SKM-1 (cell line): ENCODE data around the gene ATP11A.

Source experiments
- DNase-seq: peaks from one replicate; lab custom pipeline; 2025; ENCODE audit not compliant: unreplicated experiment; lab: John Stamatoyannopoulos, UW

ATP11A gene

DNA sequence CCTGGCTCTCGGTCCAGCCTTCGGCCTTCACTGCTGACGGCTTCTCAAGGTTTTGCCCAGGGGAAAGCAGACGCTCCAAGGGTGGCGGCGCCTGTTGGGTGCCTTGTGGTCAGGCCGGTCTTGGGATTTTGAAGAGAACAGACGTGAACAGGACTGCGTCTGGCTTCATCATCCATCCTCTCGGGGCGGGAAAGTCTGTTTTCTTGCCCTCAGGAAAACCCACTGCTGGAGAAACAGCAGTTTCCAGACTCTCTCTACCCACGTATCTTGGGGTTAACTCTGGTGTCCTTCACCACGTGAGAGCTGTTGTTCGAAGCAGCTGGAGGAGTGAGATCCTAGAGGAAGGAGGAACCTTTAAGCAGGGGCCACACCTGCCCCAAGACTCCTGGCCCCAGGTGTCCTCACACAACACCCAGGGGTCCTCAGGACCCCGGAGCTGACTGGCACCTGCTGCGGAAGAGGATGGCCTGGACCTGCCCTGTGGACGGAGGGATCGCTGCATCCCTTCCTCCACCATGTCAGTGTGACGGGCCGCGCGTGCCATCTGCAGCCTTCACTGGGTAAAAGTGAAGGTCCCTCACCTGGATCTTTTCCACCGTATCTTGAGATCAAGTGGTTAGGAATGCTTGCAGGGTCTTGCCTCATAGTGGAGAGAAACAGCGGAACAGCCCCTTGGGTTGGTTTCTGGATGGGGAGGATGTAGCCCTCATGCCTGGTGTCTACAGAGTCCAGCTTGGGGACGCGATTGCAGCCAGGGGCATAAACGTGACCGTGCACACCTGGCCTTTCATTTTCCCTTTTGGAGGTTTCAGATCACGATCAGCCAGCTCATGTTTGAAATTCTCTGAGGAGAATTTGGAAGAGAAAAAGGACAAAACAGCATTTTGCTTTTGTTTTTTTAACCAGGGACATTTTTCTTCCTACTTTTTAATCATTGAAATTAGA lies 209.7 kb downstream of the ATP11A start:
- DNase-seq: no peak

DNA sequence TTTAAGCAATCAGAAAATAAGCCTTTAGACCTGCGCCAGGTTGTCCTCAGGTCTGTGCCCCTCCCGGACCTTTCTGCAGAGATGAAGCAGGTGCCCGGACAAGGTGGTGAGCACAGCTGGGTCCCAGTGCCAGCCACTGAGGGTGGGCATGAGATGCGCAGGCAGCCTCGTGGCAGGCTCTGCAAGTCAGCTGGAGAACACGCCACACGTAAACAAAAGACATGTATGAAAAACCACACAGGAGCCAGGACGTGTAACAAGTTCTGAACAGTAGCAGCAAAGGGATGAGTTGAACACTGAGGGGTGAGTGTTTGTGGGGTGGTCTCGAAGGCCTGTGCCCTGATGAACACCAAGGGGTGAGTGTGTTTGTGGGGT lies 210.4 kb downstream of the ATP11A start:
- no peak for DNase-seq

DNA sequence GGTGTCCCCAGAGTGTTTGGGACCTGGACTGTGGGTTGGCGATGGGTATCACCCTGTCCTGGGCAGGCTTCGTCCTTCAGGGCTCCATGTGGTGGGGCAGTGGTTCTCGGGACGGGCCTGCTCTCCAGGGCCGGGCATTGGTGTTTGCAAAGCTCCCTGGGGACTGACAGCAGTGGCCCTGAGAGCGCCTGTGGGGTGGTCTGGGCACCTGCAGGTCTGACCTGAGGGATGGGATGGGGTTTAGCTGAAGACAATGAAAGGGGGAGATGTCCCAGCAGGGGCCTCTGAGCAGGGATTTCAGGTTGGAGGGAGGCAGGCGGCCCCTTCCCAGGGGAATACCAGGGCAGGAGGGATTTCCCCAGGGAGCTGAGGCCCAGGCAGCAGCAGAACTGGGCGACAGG lies 210.9 kb downstream of the ATP11A start:
- no peak for DNase-seq

DNA sequence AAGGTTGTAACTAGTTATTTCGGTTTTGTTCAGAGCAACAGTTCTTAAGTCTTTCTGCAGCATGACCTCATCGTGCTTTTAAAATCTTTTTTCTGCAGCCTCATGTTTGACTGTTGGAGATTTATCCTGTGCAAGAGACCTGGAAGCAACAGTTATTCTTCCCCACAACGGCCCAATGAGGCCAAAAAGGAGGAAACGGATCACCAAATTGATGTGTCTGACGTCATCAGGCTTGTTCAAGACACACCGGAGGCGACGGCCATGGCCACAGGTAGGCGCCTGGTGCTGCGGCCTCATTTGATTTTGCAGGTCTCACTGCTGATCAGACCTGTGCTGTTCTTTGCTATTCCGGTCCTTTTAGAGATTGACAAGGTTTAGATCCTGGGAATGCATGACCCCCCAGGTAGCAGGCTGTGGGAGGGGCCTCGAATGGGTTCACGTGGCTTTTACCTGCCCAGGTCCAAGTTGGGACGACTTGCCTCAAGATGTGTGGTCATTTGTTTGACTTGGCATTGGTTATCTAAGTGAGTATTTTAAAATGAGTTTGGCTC lies 212.3 kb downstream of the ATP11A start:
- no peak for DNase-seq

DNA sequence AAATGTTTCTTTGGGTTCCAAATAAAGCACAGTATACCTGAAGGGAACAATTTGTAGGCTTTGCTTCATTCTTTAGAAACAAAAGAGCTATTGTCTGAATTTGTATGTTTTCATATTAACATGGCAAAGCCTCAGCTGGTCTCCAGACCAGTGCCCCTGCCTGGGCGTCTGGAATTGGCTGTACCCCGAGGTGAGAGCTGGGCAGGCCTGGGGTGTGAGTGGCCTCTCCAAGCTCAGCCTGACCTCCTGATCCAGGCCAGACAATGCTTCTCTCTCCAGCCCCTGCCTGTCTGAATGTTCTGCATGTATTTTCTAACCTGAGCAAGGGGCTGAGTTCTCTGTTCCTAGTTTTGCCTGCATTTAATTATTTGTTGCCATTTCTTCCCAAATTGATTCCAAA lies 212.8 kb downstream of the ATP11A start:
- DNase-seq: no peak

DNA sequence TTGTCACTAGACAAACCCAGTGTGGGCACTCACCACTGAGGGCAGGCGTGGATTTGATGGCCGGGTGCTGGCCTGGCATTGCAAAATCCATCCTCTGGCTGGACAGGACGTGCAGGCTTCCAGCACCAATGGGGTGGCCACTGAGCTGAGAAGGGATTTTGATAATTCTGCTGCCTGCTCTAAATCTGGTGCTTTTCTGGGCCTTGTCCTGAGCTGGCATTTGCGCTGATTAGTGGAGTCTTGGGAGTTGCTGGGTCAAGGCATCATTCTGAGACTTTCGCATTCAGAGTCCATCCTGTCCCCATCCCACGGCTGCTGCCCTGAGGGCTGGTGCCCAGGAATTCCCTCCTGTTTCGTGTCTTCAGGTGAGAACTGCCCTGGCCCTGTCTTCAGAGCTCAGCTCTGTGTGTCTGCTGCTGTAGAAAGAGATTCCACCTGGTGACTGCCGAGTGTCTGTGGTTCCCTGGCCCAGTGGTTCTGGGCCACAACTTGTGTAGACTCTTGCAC lies 213.3 kb downstream of the ATP11A start:
- no peak for DNase-seq

DNA sequence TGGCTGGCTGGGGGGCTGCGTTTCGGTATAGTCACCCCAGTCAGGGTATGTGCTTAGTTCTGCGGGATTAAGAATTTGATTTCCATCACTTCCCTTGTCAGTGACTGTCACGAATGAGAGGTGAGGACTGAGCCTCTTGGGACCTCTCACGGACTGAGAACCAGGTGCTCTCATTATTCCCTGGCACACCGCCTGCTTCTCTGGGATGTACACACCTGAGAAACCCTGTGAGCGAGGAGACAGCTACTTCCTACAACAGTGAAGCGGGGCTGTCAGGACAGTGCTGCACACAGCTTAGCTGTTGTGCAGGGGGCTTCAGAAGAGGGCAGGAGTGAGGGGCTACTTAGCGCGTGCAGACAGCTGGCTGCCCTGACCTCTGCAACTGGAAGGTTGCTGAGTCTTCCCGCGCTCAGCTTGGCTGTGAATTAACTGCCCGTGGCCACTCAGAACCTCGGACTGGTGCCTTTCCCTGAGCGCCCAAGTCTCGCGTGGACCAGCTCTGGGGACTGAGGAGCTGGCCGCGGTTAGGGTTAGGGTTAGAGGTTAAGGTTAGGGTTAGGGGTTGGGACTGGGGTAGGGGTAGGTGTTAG lies 213.9 kb downstream of the ATP11A start:
- no peak for DNase-seq

DNA sequence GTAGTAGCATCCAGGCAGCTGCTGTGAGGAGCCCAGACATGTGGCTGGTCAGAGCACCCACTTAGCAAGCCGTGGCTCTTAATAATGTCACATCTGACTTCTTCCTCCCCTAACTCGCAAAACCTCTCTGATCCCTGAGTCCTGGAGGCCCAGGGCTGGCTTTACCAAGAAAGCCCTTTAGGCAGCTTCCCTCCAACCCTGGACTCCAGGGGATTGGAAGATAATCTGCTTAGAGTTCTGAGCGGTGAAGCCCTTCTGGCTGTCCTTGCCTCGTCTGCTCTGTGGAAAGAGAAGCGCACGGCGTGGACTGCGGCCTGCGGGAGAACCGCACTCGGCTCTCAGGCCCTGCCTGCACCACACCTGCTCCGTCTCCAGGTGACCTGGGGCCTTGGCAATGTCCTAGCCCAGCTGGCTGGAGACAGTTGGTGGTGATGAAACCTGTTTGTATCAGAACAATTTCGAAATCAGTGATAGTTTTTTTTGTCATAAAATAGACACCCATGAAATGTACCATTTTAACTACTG lies 214.7 kb downstream of the ATP11A start:
- no peak for DNase-seq

DNA sequence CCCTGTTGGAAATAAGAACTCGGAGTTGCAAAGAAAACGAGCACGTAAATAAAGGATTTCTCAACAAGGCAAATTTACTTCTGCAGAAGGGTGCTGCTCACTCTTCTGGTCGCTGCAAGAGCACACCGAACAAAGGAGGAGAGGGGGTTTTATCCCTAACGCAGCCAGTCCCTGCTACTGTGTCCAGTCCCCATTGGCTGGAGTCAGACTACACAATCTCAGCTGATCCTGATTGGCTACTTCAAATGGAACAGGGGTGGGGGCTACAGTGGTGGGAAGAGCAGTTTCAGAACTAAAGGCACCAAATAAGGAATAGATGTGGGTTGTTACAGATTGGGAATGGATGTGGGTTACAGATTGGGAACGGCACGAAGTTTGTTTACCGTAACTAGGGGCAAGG lies 215.2 kb downstream of the ATP11A start:
- DNase-seq: no peak

DNA sequence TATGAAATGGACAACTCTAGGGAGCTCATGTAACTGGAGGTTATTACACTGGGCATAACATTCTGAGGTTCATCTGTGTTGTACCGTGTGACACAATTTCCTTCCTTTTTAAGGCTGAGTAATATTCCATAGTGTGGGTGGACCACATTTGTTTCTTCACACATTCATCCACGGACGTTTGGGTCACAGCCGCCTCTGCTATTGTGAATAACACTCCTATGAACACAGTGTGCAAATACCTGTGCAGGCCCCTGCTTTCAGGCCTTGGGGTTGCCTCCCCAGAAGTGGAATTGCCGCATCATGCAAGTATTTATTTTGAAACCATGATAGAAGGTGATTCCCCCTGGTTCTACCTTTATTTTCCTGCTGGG lies 215.8 kb downstream of the ATP11A start:
- DNase-seq: no peak

DNA sequence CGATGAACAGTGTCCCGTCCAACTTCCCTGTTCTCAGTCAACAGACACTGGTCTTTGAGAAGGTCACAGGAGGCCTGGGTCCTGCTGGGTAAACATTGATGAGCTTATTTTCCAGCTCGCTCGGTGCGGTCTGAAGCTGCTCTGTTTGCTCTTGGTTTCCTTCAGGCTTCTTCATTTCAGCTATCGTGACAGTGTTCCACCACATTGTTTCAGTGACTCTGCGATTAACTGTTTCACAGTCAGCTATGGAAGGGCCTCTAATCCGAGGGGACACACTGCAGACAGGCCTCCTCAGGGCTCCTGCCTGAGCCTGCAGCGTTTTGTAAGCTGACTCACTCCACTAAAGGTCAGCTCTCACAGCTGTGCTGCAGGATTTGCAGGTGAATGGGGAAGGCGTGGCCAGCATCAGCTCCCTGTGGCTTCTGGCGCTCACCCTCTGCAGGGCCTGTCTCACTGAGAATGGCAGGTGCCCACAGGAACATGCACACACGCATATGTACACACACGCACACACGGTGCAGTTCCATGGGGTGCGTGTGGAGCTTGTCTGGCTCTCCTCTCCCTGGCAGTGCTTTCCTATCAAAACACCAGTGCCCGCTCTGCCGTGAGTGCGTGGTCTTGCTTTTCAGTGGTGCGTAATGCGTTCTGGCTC lies 216.3 kb downstream of the ATP11A start:
- DNase-seq: no peak

DNA sequence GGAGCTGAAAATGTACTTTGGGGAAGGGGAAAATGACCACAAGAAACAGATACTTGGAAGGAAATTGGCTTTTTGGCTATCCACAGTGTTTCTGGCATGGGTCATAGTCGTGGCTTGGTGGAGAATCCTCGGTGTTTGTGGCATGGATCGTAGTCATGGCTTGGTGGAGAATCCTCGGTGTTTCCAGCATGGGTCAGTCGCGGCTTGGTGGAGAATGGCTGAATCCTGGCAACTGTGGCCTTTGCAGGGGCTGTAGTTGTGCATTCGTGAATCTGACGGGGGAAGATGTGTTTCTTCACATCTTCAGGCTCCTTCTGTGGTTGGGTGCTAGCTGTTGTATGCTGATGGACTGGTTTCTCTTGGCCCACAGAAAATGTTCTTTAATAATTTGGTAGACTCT lies 217.4 kb downstream of the ATP11A start:
- no peak for DNase-seq

DNA sequence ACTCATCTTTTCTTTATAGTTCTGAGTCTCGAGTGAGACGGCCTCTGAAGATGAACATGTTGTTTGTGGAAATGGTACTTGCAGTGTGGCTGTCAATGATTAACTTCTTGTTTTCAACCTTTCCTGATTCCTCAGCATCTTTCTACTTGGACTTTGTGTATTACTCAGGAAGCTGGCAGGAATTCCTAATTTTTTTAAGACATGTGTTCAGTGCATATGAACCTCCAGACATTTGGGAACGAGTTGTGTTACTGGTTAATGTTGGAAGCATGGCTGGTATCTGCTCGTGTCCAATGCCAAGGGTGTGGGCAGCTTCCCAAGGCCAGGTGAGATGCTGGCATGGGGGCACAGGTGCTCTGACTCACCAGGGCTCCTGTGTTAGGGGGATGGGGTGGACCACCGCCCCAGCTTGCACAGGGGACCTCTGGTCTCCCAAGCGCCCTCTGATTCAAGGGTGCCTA lies 218.1 kb downstream of the ATP11A start:
- DNase-seq: no peak

DNA sequence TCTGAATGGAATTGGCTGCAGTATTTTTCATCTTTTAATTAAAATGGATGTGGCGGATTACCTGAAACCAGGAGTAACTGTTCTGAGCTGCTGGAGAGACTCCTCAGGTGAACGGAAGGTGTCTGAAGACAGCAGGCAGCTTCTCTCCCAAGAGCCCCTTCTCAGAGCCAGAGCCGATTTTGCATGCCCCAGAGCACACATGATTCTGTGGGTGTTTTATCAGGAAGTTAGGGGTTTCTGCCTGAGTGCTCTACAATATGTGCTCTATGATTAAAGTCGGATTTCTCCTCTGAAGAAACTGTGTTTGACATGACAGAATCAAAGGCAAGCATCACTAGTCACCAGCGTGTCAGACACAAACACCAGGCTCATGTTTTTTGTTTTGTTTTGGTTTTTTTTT lies 218.5 kb downstream of the ATP11A start:
- DNase-seq: no peak

DNA sequence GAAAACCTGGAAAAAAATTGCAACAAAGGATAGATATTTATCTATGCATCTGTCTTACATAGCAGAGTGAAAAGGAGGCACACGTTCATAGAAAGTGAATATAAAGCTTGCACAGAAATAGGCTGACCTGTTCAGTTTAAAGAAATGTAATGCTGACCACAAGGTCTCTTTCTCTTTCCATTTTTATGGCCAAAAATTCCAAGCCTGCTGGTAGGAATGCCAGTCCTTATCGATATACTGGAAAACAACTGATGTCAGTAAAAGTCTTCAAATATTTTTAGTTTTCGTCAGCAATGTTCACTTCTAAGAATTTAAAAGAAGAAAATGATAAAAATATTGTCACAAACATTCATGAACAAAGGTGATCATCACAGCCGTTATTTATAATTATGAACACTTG lies 220.2 kb downstream of the ATP11A start:
- DNase-seq: no peak

DNA sequence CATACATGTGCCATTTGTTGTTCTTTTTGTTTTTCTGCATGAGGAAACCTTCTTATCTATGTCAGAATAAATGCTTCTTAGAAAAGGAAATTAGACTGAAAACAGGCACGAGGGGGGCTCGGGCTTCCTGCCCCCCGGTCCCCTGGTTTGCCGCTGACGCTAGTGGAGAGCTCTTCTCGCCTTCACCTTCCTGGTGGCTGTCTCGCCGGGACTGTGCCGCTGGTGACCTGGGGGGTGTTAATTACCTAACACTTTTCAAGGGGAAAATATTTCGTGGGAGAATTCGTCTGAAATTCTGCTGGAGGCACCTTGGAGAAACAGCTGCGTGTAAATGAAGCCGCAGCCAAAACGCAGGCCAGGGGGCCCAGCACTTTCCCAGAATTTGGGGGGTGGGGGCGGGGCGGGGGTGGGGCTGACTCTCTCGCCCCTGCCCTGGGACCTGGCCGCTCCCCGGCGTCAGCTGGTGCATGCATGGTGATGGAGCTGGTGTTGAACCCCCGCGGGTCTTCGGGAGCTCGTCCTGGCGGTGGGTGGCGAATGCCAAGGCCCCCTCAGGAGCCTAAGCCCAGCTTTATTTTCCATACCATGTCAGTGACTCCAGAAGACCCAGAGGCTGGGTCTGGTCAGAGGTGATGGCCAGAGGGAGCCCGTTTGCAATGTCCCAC lies 220.9 kb downstream of the ATP11A start:
- no peak for DNase-seq

DNA sequence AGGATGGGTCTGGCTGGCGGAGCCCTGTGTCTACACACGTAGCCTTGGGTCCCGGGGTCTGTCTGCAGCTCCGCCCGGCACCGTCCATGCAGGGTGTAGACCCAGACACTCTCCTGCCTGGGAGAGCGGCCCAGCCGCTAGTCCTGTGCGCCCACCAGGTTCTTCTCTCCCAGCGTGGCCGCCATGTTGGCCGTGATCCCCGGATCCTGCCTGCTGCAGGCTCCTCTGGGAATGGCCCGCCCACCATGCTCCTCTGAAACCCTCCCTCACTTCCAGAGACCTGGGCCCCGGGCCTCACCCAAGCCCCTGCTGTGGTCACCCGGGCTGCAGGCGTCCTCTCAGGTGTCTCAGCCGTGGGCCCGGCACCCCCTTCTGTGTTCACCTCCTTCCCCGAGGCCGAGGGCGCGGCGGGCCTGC lies 221.5 kb downstream of the ATP11A start:
- no peak for DNase-seq

DNA sequence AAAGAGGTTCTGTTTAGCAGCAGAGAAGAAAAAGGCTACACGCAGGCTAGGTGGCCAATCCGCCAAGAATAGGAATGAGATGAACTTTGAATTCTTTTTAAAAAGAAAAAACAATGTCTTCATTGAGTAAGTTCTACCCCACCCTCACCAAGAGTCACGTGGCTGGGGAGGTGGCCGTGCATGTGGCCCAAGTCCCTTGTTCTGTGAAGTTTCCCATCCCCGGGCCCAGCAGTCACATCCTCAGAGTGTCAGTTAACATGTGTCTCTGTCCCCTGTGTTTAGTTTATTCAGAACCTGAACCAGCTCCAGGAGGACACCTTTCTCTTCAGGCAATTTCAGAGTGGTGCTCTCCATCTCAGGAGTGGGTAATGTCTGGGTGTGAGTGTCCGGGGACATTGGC lies 222.0 kb downstream of the ATP11A start:
- no peak for DNase-seq

DNA sequence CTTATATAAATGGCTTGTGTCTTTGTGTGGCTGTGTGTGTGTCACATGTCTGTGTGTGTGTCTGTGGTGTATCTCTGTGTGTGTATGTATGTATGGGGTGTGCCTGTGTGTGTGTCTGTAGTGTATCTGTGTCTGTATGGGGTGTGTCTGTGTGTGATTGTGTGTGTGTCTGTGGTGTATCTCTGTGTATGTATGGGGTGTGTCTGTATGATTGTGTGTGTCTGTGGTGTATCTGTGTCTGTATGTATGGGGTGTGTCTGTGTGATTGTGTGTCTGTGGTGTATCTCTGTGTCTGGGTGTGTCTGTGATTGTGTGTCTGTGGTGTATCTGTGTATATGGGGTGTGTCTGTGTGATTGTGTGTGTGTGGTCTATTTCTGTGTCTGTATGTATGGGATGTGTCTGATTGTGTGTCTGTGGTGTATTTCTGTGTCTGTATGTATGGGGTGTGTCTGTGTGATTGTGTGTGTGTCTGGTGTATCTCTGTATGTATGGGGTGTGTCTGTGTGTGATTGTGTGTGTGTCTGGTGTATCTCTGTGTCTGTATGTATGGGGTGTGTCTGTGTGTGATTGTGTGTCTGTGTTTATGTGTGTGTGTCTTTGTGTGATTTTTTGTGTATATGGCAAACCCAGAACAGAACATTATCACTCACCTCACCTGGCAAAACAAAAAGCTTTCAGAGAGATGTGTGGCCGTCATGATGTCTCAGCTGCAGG lies 223.0 kb downstream of the ATP11A start:
- DNase-seq: no peak

DNA sequence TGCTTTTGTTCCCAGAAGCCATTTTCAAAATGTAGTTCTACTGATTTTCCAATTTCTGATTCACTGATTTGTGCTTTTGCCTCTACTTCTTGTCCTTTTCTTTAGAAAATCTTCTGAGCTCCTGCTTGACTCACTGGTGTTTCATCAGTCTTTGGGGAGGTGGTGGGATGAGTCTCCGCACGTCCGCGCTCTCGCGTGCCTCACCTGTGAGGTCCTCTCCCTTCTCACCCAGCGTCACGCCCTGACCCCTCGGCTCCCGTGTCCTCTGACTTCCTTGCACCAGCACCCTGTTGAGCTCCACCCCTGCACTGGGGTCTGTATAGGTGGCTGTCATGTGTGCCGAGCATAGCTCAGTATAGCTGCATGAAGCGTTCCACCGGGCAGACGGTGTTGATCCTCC lies 226.5 kb downstream of the ATP11A start:
- DNase-seq: no peak
